Left lung (tissue), 10 donors: ENCODE results near the gene BRSK1. TPM values are rescaled to one million over a fixed set of nuclear protein-coding genes. Genes with fewer than 3 reads are reported as not detected.
A peak's percentile ranks its signal among the peaks of the same experiment; 100 is the strongest.

Source experiments
- ATAC-seq: fragments of 200-7000 bp; cut with Tn5 transposase; one replicate; pipeline ENCODE4 v1.9.1; 2020; ENCODE audit warnings: moderate library complexity
- DNase-seq, 4 donors: peaks; one replicate each; pipeline ENCODE4 v3.0.0-alpha.2; 2013 to 2020
- H3K27ac ChIP-seq, 2 donors: fragments of 200-600 bp; sonication (generic) in 1 of 2; one replicate each; pipeline versions ENCODE4 v1.5.0 to v1.8.0; 2020 to 2021
- H3K27me3 ChIP-seq, 2 donors: fragments of 200-600 bp; sonication (generic) in 1 of 2; one replicate each; pipeline versions ENCODE4 v1.5.0 to v1.8.0; 2020 to 2021
- H3K36me3 ChIP-seq, 2 donors: fragments of 200-600 bp; sonication (generic) in 1 of 2; one replicate each; pipeline versions ENCODE4 v1.5.0 to v1.8.0; 2020 to 2021
- H3K4me1 ChIP-seq, 2 donors: fragments of 200-600 bp; one replicate each; pipeline ENCODE4 v1.8.0; 2021
- H3K4me3 ChIP-seq, 2 donors: fragments of 200-600 bp; sonication (generic) in 1 of 2; one replicate each; pipeline versions ENCODE4 v1.5.0 to v1.8.0; 2020 to 2021; ENCODE audit warnings: mild to moderate bottlenecking in 1 of 2
- H3K9me3 ChIP-seq, 2 donors: fragments of 200-600 bp; sonication (generic) in 1 of 2; one replicate each; pipeline versions ENCODE4 v1.5.0 to v1.8.0; 2020 to 2021
- intact Hi-C, 2 donors: fragments of 100-400 bp; cut with DNase I; formaldehyde crosslinking; loops; one replicate each; pipeline versions ENCODE4 v1.11.2 to v1.14.2; 2022
- polyA plus RNA-seq, 6 donors: library from polyadenylated mRNA; unstranded; fragments of 120-200 nt; gene quantifications; one replicate each; pipeline ENCODE4 v1.2.1, GENCODE V29; 2013; ENCODE audit not compliant: insufficient read length in 6 of 6
- total RNA-seq, 2 donors: library from RNA; stranded (reverse); fragmentation: NEBNext Ultra II Directional; extraction: Animal tissue kit (Norgen Biotek cat#: 25700); gene quantifications; one replicate each; pipeline ENCODE4 v1.2.1, GENCODE V29; 2021
- TF ChIP-seq, protein P1 (sequence below), 2 donors: fragments of 200-600 bp; sonication (generic) in 1 of 2; IDR thresholded peaks; one replicate each; pipeline versions ENCODE4 v1.5.0 to v1.8.0; 2021; ENCODE audit warnings: antibody characterized with exemption in 2 of 2
- donor health status: DM: no; HTN: yes; CAD: no.
- donor health status: DM: no; HTN: no; CAD: no.

BRSK1 gene
- total and polyA plus RNA-seq, 8 donors = 2.2 to 18.1 (median 13.6) TPM

DNA sequence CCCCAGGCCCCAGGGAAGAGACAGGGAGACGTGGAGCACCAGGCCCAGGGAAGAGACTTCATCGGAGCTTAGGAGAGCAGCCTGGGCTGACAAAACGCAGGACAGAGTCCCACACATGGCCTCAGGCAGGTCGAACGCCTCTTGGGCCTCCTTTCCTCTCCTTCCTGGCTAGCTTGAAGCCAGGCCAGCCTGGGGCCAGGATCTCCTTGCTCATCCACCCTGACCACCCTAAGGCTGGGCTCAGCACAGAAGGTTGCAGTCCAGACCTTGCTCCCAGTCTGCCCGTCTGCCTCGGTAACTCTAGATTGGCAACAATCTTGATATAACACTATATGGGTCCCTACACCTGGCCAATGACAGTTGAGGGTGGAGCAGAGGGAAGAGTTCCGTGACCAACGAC, 35.1 kb upstream of the BRSK1 start:
- Histone ChIP-seq H3K36me3 (peaks cover 0 to 49% of the 10 kb centered on the region in 2 donors), H3K27ac (no peak overlapping the region), H3K27me3 (no peaks in the 10 kb centered on the region), H3K4me3 (no peak overlapping the region), H3K9me3 (no peaks in the 10 kb centered on the region), H3K4me1 (peaks cover 0 to 61% of the 10 kb centered on the region in 2 donors)
- TF ChIP-seq, protein P1, sequence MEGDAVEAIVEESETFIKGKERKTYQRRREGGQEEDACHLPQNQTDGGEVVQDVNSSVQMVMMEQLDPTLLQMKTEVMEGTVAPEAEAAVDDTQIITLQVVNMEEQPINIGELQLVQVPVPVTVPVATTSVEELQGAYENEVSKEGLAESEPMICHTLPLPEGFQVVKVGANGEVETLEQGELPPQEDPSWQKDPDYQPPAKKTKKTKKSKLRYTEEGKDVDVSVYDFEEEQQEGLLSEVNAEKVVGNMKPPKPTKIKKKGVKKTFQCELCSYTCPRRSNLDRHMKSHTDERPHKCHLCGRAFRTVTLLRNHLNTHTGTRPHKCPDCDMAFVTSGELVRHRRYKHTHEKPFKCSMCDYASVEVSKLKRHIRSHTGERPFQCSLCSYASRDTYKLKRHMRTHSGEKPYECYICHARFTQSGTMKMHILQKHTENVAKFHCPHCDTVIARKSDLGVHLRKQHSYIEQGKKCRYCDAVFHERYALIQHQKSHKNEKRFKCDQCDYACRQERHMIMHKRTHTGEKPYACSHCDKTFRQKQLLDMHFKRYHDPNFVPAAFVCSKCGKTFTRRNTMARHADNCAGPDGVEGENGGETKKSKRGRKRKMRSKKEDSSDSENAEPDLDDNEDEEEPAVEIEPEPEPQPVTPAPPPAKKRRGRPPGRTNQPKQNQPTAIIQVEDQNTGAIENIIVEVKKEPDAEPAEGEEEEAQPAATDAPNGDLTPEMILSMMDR (IDR thresholded peaks at IDR 0.05) = no peak
- intact Hi-C loops = no loop called here
- ATAC-seq = no peak
- DNase-seq = no peak

DNA sequence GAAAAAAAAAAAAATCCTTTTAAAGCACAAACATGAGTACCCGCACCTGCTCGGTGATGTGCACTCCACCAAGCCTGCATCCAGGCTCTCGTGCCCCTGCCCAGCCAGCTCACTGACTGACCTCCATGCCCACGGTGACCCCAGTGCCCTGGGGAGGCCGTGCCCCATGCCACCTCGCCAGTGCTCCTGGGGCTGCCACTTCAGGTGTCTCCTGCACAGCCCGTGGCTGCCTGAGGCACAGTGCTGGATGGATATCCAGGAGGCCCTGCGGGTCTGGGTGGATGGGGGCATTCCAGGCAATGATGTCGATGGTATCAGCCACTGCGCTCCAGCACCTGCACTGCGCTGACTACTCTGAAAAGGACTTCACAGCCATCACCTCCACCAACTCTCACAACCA, 34.0 kb upstream of the BRSK1 start:
- H3K9me3 ChIP-seq = no peaks in the 10 kb centered on the region
- no peak for ATAC-seq

DNA sequence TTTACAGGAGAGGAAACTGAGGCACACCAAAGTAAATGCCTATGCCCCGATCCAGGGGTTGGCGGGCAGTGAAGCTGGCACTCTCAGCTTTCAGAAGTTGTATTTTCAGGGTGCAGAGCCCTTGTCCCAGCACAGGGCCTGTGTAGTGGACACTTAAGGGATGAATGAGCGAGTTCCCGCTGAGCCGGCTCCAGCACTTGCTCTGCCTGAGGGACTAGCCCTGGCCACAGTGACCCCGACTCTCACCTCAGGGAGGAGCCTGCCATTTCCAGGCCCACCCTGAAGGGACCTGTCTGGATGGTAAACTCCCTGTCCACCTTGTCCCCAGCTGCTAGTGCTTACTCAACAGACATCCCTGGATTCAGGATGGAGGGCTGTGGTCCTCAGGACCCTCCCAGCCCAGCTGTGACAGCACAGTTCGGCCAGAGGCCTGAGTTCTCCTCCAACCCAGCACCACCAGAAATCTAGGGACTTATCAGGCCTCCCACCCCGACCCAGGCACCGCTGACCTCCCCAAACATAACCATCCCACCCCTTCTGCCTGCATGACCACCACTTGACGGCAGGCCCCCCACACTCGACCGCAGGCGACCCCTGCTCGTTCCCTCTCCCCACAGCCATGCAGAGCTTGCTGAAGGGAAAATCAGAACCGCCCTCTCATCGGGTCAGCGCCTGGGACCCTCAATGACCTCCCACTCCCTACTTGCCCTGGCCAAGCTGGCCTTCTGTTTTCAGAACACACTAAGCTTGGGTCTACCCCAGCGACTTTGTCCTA, 33.3 kb upstream of the BRSK1 start:
- ATAC-seq = no peak

More for the DNA sequence above, 34.0 kb upstream of the BRSK1 start:
- H3K36me3 ChIP-seq = peaks cover 0 to 37% of the 10 kb centered on the region in 2 donors
- no peak overlapping the region for H3K4me3 ChIP-seq
- intact Hi-C loops = no loop called here
- H3K4me1 ChIP-seq = peaks cover 0 to 71% of the 10 kb centered on the region in 2 donors
- H3K27ac ChIP-seq = no peak overlapping the region
- peak in 1 of 4 donors; percentile 69 for DNase-seq
- TF ChIP-seq, protein P1 (IDR thresholded peaks at IDR 0.05) = no peak
- no peaks in the 10 kb centered on the region for H3K27me3 ChIP-seq

DNA sequence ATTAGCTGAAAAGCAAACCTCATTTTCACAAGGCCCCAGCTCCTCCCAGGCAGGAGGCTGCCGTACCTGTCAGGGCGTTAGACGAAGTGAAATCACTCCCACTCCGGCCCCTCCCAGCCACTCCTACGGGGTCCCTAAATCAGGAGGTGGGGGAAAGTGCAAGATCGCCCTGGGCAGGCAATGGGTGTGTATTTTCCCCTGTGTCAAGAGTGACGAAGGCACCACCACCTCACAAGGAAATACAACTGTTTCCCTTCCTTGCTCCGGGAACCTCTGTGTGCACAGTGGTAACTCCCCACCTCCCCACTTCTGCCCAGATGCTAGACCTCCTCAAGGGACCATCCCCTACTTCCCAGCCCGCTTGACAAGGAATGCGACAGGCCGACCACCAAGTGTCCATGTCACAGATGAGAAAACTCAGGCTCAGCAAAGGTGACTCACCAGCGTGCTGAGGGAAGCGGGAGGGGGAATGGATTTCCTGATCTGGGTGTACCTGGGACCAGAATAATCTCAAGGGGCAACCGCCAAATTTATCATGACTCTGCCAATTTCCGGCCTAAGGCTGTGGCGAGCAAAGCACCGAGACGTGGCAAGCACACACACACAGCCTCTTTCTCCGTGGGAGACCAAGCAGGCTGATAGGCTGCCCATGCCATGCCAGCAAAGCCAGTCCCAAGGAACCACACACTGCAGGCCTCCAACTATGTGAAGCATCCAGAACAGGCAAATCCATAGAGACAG, 32.3 kb upstream of the BRSK1 start:
- no peak overlapping the region for H3K4me3 ChIP-seq
- H3K36me3 ChIP-seq = peaks cover 0 to 21% of the 10 kb centered on the region in 2 donors
- H3K9me3 ChIP-seq = no peaks in the 10 kb centered on the region
- intact Hi-C loops = no loop called here
- peak in 1 of 4 donors; percentile 34 for DNase-seq
- TF ChIP-seq, protein P1 (IDR thresholded peaks at IDR 0.05) = no peak
- no peaks in the 10 kb centered on the region for H3K27me3 ChIP-seq
- H3K4me1 ChIP-seq = peaks cover 13 to 88% of the 10 kb centered on the region in 2 donors
- no peak for ATAC-seq
- H3K27ac ChIP-seq = no peak overlapping the region

More for the DNA sequence above, 33.3 kb upstream of the BRSK1 start:
- Histone ChIP-seq H3K9me3 (no peaks in the 10 kb centered on the region), H3K27ac (no peak overlapping the region), H3K4me1 (peaks cover 3 to 77% of the 10 kb centered on the region in 2 donors), H3K36me3 (peaks cover 0 to 31% of the 10 kb centered on the region in 2 donors), H3K27me3 (no peaks in the 10 kb centered on the region), H3K4me3 (no peak overlapping the region)
- TF ChIP-seq, protein P1 (IDR thresholded peaks at IDR 0.05) = no peak
- intact Hi-C loops = no loop called here
- peak in 1 of 4 donors; percentile 59 for DNase-seq
